Mesendoderm (in vitro differentiated cells): ENCODE measurements around the gene RABGEF1.

ENCODE experiments used
- DNase-seq: peaks from one replicate; pipeline ENCODE4 v3.0.0; 2013
- H2AK5ac ChIP-seq: 2 replicates; pipeline ENCODE4 v1.6.1; 2013; ENCODE audit warnings: low read length, inconsistent platforms
- H2BK120ac ChIP-seq: 2 replicates; pipeline ENCODE4 v1.6.1; 2013; ENCODE audit warnings: low read depth, mild to moderate bottlenecking, low read length, moderate library complexity, mixed read lengths
- H2BK15ac ChIP-seq: replicated peaks from 2 replicates; pipeline ENCODE4 v1.6.1; 2013; ENCODE audit warnings: low read depth, mild to moderate bottlenecking, moderate library complexity
- H2BK5ac ChIP-seq: 2 replicates; pipeline ENCODE4 v1.6.1; 2013; ENCODE audit warnings: low read length, inconsistent platforms
- H3K18ac ChIP-seq: 2 replicates; pipeline ENCODE4 v1.6.1; 2013; ENCODE audit warnings: mild to moderate bottlenecking, low read length, mixed read lengths
- H3K23ac ChIP-seq: one replicate; pipeline ENCODE4 v1.6.1; 2013; ENCODE audit warnings: low read length
- H3K27ac ChIP-seq: 2 replicates; pipeline ENCODE4 v1.5.1; 2013; ENCODE audit warnings: low read depth, mild to moderate bottlenecking, inconsistent platforms, low read length, moderate library complexity
- H3K27me3 ChIP-seq: 2 replicates; pipeline ENCODE4 v1.6.1; 2013; ENCODE audit warnings: low read length, control low read depth, mild to moderate bottlenecking, inconsistent platforms; ENCODE audit not compliant: insufficient read depth, poor library complexity
- H3K36me3 ChIP-seq: 2 replicates; pipeline ENCODE4 v1.6.1; 2013; ENCODE audit warnings: low read length, inconsistent platforms; ENCODE audit not compliant: control insufficient read depth, insufficient read depth
- H3K4ac ChIP-seq: one replicate; pipeline ENCODE4 v1.6.1; 2013; ENCODE audit warnings: low read depth, mild to moderate bottlenecking, low read length, moderate library complexity
- H3K4me1 ChIP-seq: 2 replicates; pipeline ENCODE4 v1.6.1; 2013; ENCODE audit warnings: low read depth, low read length, inconsistent platforms; ENCODE audit not compliant: control insufficient read depth
- H3K4me2 ChIP-seq: 2 replicates; pipeline ENCODE4 v1.6.1; 2013; ENCODE audit warnings: low read length
- H3K4me3 ChIP-seq: 2 replicates; pipeline ENCODE4 v1.5.1; 2013; ENCODE audit warnings: mild to moderate bottlenecking, low read length
- H3K56ac ChIP-seq: one replicate; pipeline ENCODE4 v1.6.1; 2013; ENCODE audit warnings: low read length
- H3K79me1 ChIP-seq: 2 replicates; pipeline ENCODE4 v1.6.1; 2013; ENCODE audit warnings: low read length, inconsistent platforms
- H3K79me2 ChIP-seq: 2 replicates; pipeline ENCODE4 v1.6.1; 2013; ENCODE audit warnings: mild to moderate bottlenecking, low read length; ENCODE audit not compliant: control insufficient read depth, insufficient read depth
- H3K9ac ChIP-seq: 2 replicates; pipeline ENCODE4 v1.6.1; 2013; ENCODE audit warnings: low read length, inconsistent platforms
- H4K5ac ChIP-seq: one replicate; pipeline ENCODE4 v1.6.1; 2013; ENCODE audit warnings: low read length
- H4K8ac ChIP-seq: one replicate; pipeline ENCODE4 v1.6.1; 2013; ENCODE audit warnings: low read depth, mild to moderate bottlenecking, control low read depth, low read length, moderate library complexity
- WGBS: extraction: QIAGEN DNeasy Blood & Tissue Kit; methylation state at CpG from one replicate; pipeline ENCODE4 v1.1.7; 2013; ENCODE audit warnings: low lambda C conversion rate, missing lambda C conversion rate; ENCODE audit not compliant: insufficient coverage; ENCODE audit errors: extremely low coverage; 5-methylcytosine and 5-hydroxymethylcytosine counted together

Gene RABGEF1

DNA sequence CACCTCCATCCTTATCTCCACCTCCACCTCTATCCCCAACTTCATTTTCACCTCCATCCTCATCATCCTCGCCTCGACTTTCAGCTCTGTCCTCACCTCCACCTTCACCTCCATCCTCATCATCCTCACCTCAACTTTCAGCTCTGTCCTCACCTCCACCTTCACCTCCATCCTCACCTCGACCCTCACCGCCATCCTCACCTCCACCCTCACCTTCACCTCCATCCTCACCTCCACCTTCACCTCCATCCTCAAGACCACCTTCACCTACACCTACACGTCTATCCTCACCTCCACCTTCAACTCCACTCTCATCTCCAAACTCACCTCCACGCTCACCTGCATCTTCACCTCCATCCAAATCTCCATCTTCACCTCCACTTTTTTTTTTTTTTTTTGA is 12.0 kb upstream of the RABGEF1 start:
- no peak overlapping the region for H4K5ac ChIP-seq
- H3K18ac ChIP-seq, result no peak overlapping the region
- H3K4ac ChIP-seq, result no peak overlapping the region
- H3K4me2 ChIP-seq, result no peak overlapping the region
- H3K9ac ChIP-seq, result no peak overlapping the region
- no peak overlapping the region for H2BK15ac ChIP-seq
- no peak overlapping the region for H2BK5ac ChIP-seq
- no peak overlapping the region for H2AK5ac ChIP-seq
- no peak overlapping the region for H3K27ac ChIP-seq
- no peak overlapping the region for H3K4me3 ChIP-seq
- no peaks in the 10 kb centered on the region for H3K4me1 ChIP-seq
- no peak overlapping the region for H3K56ac ChIP-seq
- H4K8ac ChIP-seq, result no peak overlapping the region
- no peaks in the 10 kb centered on the region for H3K27me3 ChIP-seq
- H3K79me1 ChIP-seq, result no peaks in the 10 kb centered on the region
- no peak for DNase-seq
- H3K79me2 ChIP-seq, result no peaks in the 10 kb centered on the region
- H2BK120ac ChIP-seq, result no peak overlapping the region
- WGBS, result 100% methylated on average over 6 of the region's 6 CpGs
- no peak overlapping the region for H3K23ac ChIP-seq
- H3K36me3 ChIP-seq, result no peaks in the 10 kb centered on the region

DNA sequence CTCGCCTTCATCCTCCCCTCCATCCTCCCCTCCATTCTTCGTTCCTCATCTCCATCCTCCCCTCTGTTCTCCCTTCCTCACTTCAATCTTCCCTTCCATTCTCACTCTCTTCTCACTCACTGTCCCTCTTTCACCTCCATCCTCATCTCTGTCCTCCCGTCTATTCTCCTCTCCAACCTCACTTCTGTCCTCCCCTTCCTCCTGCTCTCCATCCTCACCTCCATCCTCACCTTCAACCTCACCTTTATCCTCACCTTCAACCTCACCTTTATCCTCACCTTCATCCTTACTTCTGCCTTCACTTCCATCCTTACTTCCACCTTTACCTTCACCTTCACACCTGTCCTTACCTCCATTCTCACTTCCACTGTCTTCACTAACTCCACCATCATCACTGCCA is 11.3 kb upstream of the RABGEF1 start:
- no peaks in the 10 kb centered on the region for H3K36me3 ChIP-seq
- H3K18ac ChIP-seq, result no peak overlapping the region
- no peak overlapping the region for H4K5ac ChIP-seq
- H3K4me2 ChIP-seq, result no peak overlapping the region
- no peaks in the 10 kb centered on the region for H3K79me1 ChIP-seq
- no peak overlapping the region for H3K27ac ChIP-seq
- H3K4me3 ChIP-seq, result no peak overlapping the region
- no peak overlapping the region for H2BK15ac ChIP-seq
- H3K56ac ChIP-seq, result no peak overlapping the region
- H3K9ac ChIP-seq, result no peak overlapping the region
- DNase-seq, result no peak
- H2BK5ac ChIP-seq, result no peak overlapping the region
- H4K8ac ChIP-seq, result no peak overlapping the region
- H3K27me3 ChIP-seq, result no peaks in the 10 kb centered on the region
- H3K4ac ChIP-seq, result no peak overlapping the region
- no peak overlapping the region for H3K23ac ChIP-seq
- no peaks in the 10 kb centered on the region for H3K4me1 ChIP-seq
- H3K79me2 ChIP-seq, result no peaks in the 10 kb centered on the region
- 100% methylated on average over 2 of the region's 3 CpGs for WGBS
- no peak overlapping the region for H2BK120ac ChIP-seq
- no peak overlapping the region for H2AK5ac ChIP-seq

DNA sequence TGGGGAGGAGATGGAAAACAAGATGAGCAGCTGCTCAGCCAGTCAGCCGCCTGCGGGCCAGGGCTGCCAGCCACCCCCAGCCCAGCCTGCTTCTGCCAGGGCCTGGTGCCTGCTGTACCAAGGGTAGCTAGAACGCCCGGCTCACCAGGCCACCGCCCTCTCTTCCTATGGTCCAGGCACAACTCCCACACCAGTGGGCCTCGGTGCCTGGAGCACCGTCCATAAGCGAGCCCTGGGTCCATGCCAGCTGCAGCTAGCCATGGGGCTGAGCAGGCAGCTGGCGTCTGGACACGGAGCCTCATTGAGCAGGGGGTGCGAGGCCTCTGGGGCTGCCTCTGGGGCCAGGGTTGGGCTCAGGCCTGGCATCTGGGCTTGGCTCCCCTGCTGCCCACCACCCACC is 8.5 kb upstream of the RABGEF1 start:
- Histone ChIP-seq H3K56ac (no peak overlapping the region), H3K27me3 (no peaks in the 10 kb centered on the region), H3K9ac (no peak overlapping the region), H3K27ac (no peak overlapping the region), H4K5ac (no peak overlapping the region), H2BK15ac (no peak overlapping the region), H3K4me3 (no peak overlapping the region), H3K4me1 (no peaks in the 10 kb centered on the region), H3K79me2 (no peaks in the 10 kb centered on the region), H3K79me1 (no peaks in the 10 kb centered on the region), H2AK5ac (no peak overlapping the region), H3K4ac (no peak overlapping the region), H3K18ac (no peak overlapping the region), H3K36me3 (no peaks in the 10 kb centered on the region), H3K4me2 (no peak overlapping the region), H4K8ac (no peak overlapping the region), H2BK120ac (no peak overlapping the region), H3K23ac (no peak overlapping the region), H2BK5ac (no peak overlapping the region)
- no peak for DNase-seq
- WGBS, result no CpG with 5 or more reads among the region's 11 CpGs

DNA sequence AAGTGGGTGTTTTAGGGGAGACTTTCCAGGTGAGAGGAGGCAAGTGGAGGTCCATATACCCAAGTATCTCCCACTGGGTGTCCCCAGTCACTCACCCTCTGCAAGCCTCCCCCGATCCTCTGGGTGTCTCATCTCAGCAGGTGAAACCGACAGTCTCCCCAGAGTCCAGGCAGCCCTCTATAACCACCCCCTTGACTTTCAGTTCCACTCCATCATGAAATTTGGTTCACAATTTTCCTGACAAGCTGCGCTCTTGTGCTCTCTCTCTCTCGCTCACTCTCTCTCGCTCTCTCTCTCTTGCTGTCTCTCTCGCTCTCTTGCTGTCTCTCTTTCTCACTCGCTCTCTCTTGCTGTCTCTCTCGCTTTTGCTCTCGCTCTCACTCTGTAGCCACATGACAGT is 8.1 kb upstream of the RABGEF1 start:
- no CpG with 5 or more reads among the region's 9 CpGs for WGBS
- no peak overlapping the region for H3K18ac ChIP-seq
- no peak overlapping the region for H2BK120ac ChIP-seq
- no peaks in the 10 kb centered on the region for H3K79me1 ChIP-seq
- no peak overlapping the region for H3K56ac ChIP-seq
- no peak overlapping the region for H3K4me2 ChIP-seq
- H3K9ac ChIP-seq, result no peak overlapping the region
- H3K4me1 ChIP-seq, result no peaks in the 10 kb centered on the region
- no peak overlapping the region for H2AK5ac ChIP-seq
- H2BK15ac ChIP-seq, result no peak overlapping the region
- no peak overlapping the region for H4K5ac ChIP-seq
- H2BK5ac ChIP-seq, result no peak overlapping the region
- no peak overlapping the region for H3K4ac ChIP-seq
- no peak overlapping the region for H3K4me3 ChIP-seq
- H3K36me3 ChIP-seq, result no peaks in the 10 kb centered on the region
- H3K79me2 ChIP-seq, result no peaks in the 10 kb centered on the region
- no peak overlapping the region for H3K27ac ChIP-seq
- DNase-seq, result no peak
- H4K8ac ChIP-seq, result no peak overlapping the region
- no peaks in the 10 kb centered on the region for H3K27me3 ChIP-seq
- no peak overlapping the region for H3K23ac ChIP-seq

DNA sequence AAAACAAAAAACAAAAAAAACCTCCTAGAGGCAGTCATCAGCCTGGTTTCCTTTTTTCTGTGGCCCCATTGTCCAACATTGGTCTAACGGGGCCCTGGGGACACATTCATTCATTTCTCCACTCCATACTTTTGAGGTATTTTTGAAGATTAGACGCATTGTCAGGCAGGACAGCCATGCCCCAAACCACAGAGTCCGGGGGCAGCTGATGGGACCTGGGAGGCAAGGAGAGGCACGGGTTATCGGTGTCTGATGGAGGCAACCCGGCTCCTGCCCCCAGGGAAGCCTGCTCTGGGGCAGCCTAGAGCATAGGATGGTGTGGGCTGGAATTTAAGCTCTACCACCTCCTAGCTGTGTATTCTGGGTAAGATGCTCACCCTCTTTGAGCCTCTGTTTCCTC is 6.5 kb upstream of the RABGEF1 start:
- Histone ChIP-seq H2BK120ac (no peak overlapping the region), H2BK5ac (no peak overlapping the region), H3K4me2 (no peak overlapping the region), H3K4me1 (no peaks in the 10 kb centered on the region), H3K9ac (no peak overlapping the region), H4K5ac (no peak overlapping the region), H3K36me3 (no peaks in the 10 kb centered on the region), H3K4ac (no peak overlapping the region), H3K27me3 (no peaks in the 10 kb centered on the region), H3K23ac (no peak overlapping the region), H3K79me2 (no peaks in the 10 kb centered on the region), H3K4me3 (no peak overlapping the region), H3K18ac (no peak overlapping the region), H4K8ac (no peak overlapping the region), H3K56ac (no peak overlapping the region), H3K79me1 (no peaks in the 10 kb centered on the region), H2AK5ac (no peak overlapping the region), H2BK15ac (no peak overlapping the region), H3K27ac (no peak overlapping the region)
- DNase-seq, result no peak
- no CpG with 5 or more reads among the region's 6 CpGs for WGBS

DNA sequence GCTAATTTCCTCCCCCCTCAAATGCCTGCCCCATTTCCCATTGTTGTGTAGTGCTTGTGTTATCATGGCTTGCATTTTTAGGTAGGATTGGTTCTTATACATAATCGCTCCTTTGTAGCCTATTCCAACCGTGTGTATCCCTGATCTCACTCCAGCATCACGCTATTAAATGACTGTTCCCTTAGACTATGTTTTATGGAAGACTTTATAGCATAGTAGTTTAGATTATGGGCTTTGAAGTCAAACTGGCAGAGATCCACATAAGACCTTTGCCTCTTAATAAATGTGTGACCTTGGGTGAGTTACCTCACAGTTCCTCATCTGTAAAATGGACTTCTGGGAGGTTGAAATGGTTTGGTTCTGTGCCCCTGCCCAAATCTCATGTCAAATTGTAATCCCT is 5.4 kb upstream of the RABGEF1 start:
- H3K23ac ChIP-seq, result no peak overlapping the region
- no peak overlapping the region for H2BK5ac ChIP-seq
- H2BK120ac ChIP-seq, result no peak overlapping the region
- H3K79me2 ChIP-seq, result no peaks in the 10 kb centered on the region
- no CpG with 5 or more reads among the region's 3 CpGs for WGBS
- no peaks in the 10 kb centered on the region for H3K27me3 ChIP-seq
- H2AK5ac ChIP-seq, result no peak overlapping the region
- no peak overlapping the region for H3K18ac ChIP-seq
- no peak overlapping the region for H2BK15ac ChIP-seq
- no peak overlapping the region for H3K4ac ChIP-seq
- H3K56ac ChIP-seq, result no peak overlapping the region
- no peak overlapping the region for H4K5ac ChIP-seq
- no peaks in the 10 kb centered on the region for H3K79me1 ChIP-seq
- H3K4me2 ChIP-seq, result no peak overlapping the region
- no peaks in the 10 kb centered on the region for H3K4me1 ChIP-seq
- no peak for DNase-seq
- H3K36me3 ChIP-seq, result no peaks in the 10 kb centered on the region
- no peak overlapping the region for H3K9ac ChIP-seq
- H4K8ac ChIP-seq, result no peak overlapping the region
- no peak overlapping the region for H3K4me3 ChIP-seq
- H3K27ac ChIP-seq, result no peak overlapping the region
